HEK293 (cell line): Measurements from ENCODE around the gene MTMR1.

ENCODE experiments used
- CTCF ChIA-PET: fragments of 350-600 bp; formaldehyde crosslinking; extraction: SDS; loops from one replicate; lab custom pipeline; 2021; ENCODE audit warnings: antibody characterized with exemption; lab: Yijun Ruan, JAX
- POLR2A ChIA-PET: fragments of 300-600 bp; formaldehyde crosslinking; extraction: SDS; loops from one replicate; lab custom pipeline; 2020; ENCODE audit warnings: antibody characterized with exemption, inconsistent platforms; lab: Yijun Ruan, JAX
- H3K27ac ChIP-seq: fragments of 200-500 bp; sonication (Bioruptor generic); 2 replicates; pipeline ENCODE4 v1.5.1; 2014; ENCODE audit warnings: low read depth, low read length, control low read depth, inconsistent platforms; ENCODE audit errors: extremely low read depth
- H3K36me3 ChIP-seq, 2 experiments: fragments of 200-500 bp in 1 of 2; sonication (Bioruptor generic) in 1 of 2; 1 replicate in 1 of 2; 2 replicates in 1 of 2; pipeline ENCODE4 v1.5.1; 2014 to 2017; ENCODE audit warnings: inconsistent platforms in 2 of 2, low read length in 2 of 2; ENCODE audit not compliant: control insufficient read depth in 2 of 2, insufficient read depth in 1 of 2
- H3K4me1 ChIP-seq: fragments of 200-500 bp; sonication (Bioruptor generic); 2 replicates; pipeline ENCODE4 v1.5.1; 2014; ENCODE audit warnings: mild to moderate bottlenecking, low read length, inconsistent platforms; ENCODE audit not compliant: control insufficient read depth, insufficient read depth
- H3K4me3 ChIP-seq: 2 replicates; pipeline ENCODE4 v1.5.1; 2011; ENCODE audit warnings: low read depth, mild to moderate bottlenecking, control low read depth, low read length, moderate library complexity
- H3K9me3 ChIP-seq: fragments of 200-500 bp; sonication (Bioruptor generic); 2 replicates; pipeline ENCODE4 v1.5.1; 2014; ENCODE audit warnings: low read depth, low read length, inconsistent platforms; ENCODE audit not compliant: control insufficient read depth, insufficient read depth
- HOXC10 ChIP-seq: sonication (generic); formaldehyde crosslinking; IDR thresholded peaks from 2 replicates; pipeline ENCODE4 v1.8.1; 2023; ENCODE audit warnings: mild to moderate bottlenecking, missing genetic modification reagents
- HOXD13 ChIP-seq: sonication (generic); formaldehyde crosslinking; IDR thresholded peaks from 2 replicates; pipeline ENCODE4 v1.8.0; 2022; ENCODE audit warnings: missing genetic modification reagents, borderline replicate concordance
- OVOL3 ChIP-seq: fragments of 450-650 bp; formaldehyde crosslinking; IDR thresholded peaks from 2 replicates; pipeline ENCODE4 v1.5.1; 2016; ENCODE audit warnings: missing biosample characterization, missing genetic modification characterization
- RBAK ChIP-seq: fragments of 450-650 bp; formaldehyde crosslinking; IDR thresholded peaks from 2 replicates; pipeline ENCODE4 v1.5.1; 2016; ENCODE audit warnings: missing biosample characterization, missing genetic modification characterization
- SALL2 ChIP-seq: fragments of 450-650 bp; formaldehyde crosslinking; IDR thresholded peaks from 2 replicates; pipeline ENCODE4 v1.5.0; 2017; ENCODE audit warnings: missing biosample characterization, mild to moderate bottlenecking, missing genetic modification characterization, borderline replicate concordance
- SCRT2 ChIP-seq: fragments of 450-650 bp; formaldehyde crosslinking; IDR thresholded peaks from 2 replicates; pipeline ENCODE4 v1.5.1; 2016; ENCODE audit warnings: missing biosample characterization, missing genetic modification characterization
- SETDB1 ChIP-seq: IDR thresholded peaks from one replicate; pipeline ENCODE4 v1.6.1; 2017; ENCODE audit warnings: mild to moderate bottlenecking, low read length, moderate library complexity, mixed read lengths; ENCODE audit not compliant: insufficient read length
- TRIM28 ChIP-seq: IDR thresholded peaks from 2 replicates; pipeline ENCODE4 v1.6.1; 2011; ENCODE audit warnings: low read length, control low read depth, borderline replicate concordance
- ZFHX2 ChIP-seq: fragments of 450-650 bp; formaldehyde crosslinking; conservative IDR thresholded peaks from 2 replicates; pipeline ENCODE4 v1.5.1; 2016; ENCODE audit warnings: missing biosample characterization, missing genetic modification characterization
- ZNF214 ChIP-seq: fragments of 450-650 bp; formaldehyde crosslinking; IDR thresholded peaks from 2 replicates; pipeline ENCODE4 v1.5.1; 2017; ENCODE audit warnings: missing biosample characterization, mild to moderate bottlenecking, missing genetic modification characterization, borderline replicate concordance
- ZNF248 ChIP-seq: fragments of 450-650 bp; formaldehyde crosslinking; IDR thresholded peaks from 2 replicates; pipeline ENCODE4 v1.5.1; 2017; ENCODE audit warnings: missing biosample characterization, missing genetic modification characterization
- ZNF280D ChIP-seq: fragments of 450-650 bp; formaldehyde crosslinking; IDR thresholded peaks from 2 replicates; pipeline ENCODE4 v1.5.1; 2016; ENCODE audit warnings: missing biosample characterization, missing genetic modification characterization
- ZNF324 ChIP-seq: fragments of 450-650 bp; formaldehyde crosslinking; IDR thresholded peaks from 2 replicates; pipeline ENCODE4 v1.5.1; 2016; ENCODE audit warnings: missing biosample characterization, missing genetic modification characterization
- ZNF341 ChIP-seq: fragments of 450-650 bp; formaldehyde crosslinking; IDR thresholded peaks from 2 replicates; pipeline ENCODE4; 2016; ENCODE audit warnings: low read depth, missing biosample characterization, missing genetic modification characterization
- ZNF513 ChIP-seq: fragments of 450-650 bp; IDR thresholded peaks from 2 replicates; pipeline ENCODE4 v1.5.1; 2018; ENCODE audit warnings: missing biosample characterization, missing genetic modification characterization
- ZNF530 ChIP-seq: fragments of 450-650 bp; formaldehyde crosslinking; IDR thresholded peaks from 2 replicates; pipeline ENCODE4 v1.5.1; 2016; ENCODE audit warnings: low read depth, missing biosample characterization, missing genetic modification characterization
- ZNF561 ChIP-seq: fragments of 450-650 bp; IDR thresholded peaks from 2 replicates; pipeline ENCODE4 v1.5.1; 2018; ENCODE audit warnings: missing biosample characterization, missing genetic modification characterization, borderline replicate concordance
- ZNF654 ChIP-seq: fragments of 450-650 bp; formaldehyde crosslinking; IDR thresholded peaks from 2 replicates; pipeline ENCODE4 v1.5.1; 2016; ENCODE audit warnings: low read depth, missing biosample characterization, missing genetic modification characterization
- ZNF664 ChIP-seq: fragments of 450-650 bp; formaldehyde crosslinking; IDR thresholded peaks from 2 replicates; pipeline ENCODE4 v1.5.1; 2016; ENCODE audit warnings: missing biosample characterization, missing genetic modification characterization
- ZNF792 ChIP-seq: fragments of 450-650 bp; formaldehyde crosslinking; IDR thresholded peaks from 2 replicates; pipeline ENCODE4 v1.5.1; 2016; ENCODE audit warnings: missing biosample characterization, missing genetic modification characterization
- TF ChIP-seq, protein P1 (sequence below): IDR thresholded peaks from 2 replicates; pipeline ENCODE4 v1.6.1; 2011; ENCODE audit warnings: mild to moderate bottlenecking, low read depth, low read length, borderline replicate concordance
- TF ChIP-seq, protein P2 (sequence below): fragments of 450-650 bp; formaldehyde crosslinking; IDR thresholded peaks from 2 replicates; pipeline ENCODE4 v1.5.1; 2016; ENCODE audit warnings: missing biosample characterization, missing genetic modification characterization

The MTMR1 gene

GRCh38 chrX:150663073-150663472 is 30.1 kb upstream of the MTMR1 start:
- Histone ChIP-seq H3K27ac (no peak overlapping the region), H3K4me1 (no peaks in the 10 kb centered on the region), H3K9me3 (no peaks in the 10 kb centered on the region), H3K36me3 (no peaks in the 10 kb centered on the region), H3K4me3 (no peak overlapping the region)
- TF ChIP-seq ZNF664 (tag by site-specific recombination) (no peak), OVOL3 (tag by site-specific recombination) (no peak), HOXD13 (CRISPR knock-in tag) (no peak)
- CTCF ChIA-PET = interaction anchor here (0.8 to 1.2 kb wide), 3 partner anchors 22 to 63 kb away, joined by 3 to 4 read pairs (median 3); no protein-coding TSS in a partner anchor
- POLR2A ChIA-PET = no interaction called here

- CTCF ChIA-PET = no interaction called here
- no peak for TF ChIP-seq HOXC10 (CRISPR knock-in tag)
- no peak for TF ChIP-seq SALL2 (tag by site-specific recombination)
- no peak for TF ChIP-seq RBAK
- no peak for TF ChIP-seq SCRT2 (tag by site-specific recombination)
These were observed 28.9 kb upstream of the MTMR1 start for GRCh38 chrX:150664290-150664689.

GRCh38 chrX:150676221-150676620 is 17.0 kb upstream of the MTMR1 start:
- CTCF ChIA-PET = interaction anchor here (0.6 kb wide), 1 partner anchor 455 kb away, joined by 3 read pairs; no protein-coding TSS in a partner anchor
- POLR2A ChIA-PET = no interaction called here
- H3K4me3 ChIP-seq = no peak overlapping the region
- no peaks in the 10 kb centered on the region for H3K4me1 ChIP-seq
- no peak for TF ChIP-seq ZNF530 (tag by site-specific recombination)
- no peak for TF ChIP-seq ZFHX2
- no peak for TF ChIP-seq ZNF280D
- TF ChIP-seq, protein P1, sequence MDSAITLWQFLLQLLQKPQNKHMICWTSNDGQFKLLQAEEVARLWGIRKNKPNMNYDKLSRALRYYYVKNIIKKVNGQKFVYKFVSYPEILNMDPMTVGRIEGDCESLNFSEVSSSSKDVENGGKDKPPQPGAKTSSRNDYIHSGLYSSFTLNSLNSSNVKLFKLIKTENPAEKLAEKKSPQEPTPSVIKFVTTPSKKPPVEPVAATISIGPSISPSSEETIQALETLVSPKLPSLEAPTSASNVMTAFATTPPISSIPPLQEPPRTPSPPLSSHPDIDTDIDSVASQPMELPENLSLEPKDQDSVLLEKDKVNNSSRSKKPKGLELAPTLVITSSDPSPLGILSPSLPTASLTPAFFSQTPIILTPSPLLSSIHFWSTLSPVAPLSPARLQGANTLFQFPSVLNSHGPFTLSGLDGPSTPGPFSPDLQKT = no peak
- TF ChIP-seq ZNF513 (tag by site-specific recombination) = no peak
- no peak for TF ChIP-seq ZNF324 (tag by site-specific recombination)
- TF ChIP-seq ZNF792 (tag by site-specific recombination) = no peak
- TF ChIP-seq TRIM28 = no peak
- TF ChIP-seq ZNF654 (tag by site-specific recombination) = no peak
- no peak for TF ChIP-seq ZNF561 (tag by site-specific recombination)
- TF ChIP-seq, protein P2, sequence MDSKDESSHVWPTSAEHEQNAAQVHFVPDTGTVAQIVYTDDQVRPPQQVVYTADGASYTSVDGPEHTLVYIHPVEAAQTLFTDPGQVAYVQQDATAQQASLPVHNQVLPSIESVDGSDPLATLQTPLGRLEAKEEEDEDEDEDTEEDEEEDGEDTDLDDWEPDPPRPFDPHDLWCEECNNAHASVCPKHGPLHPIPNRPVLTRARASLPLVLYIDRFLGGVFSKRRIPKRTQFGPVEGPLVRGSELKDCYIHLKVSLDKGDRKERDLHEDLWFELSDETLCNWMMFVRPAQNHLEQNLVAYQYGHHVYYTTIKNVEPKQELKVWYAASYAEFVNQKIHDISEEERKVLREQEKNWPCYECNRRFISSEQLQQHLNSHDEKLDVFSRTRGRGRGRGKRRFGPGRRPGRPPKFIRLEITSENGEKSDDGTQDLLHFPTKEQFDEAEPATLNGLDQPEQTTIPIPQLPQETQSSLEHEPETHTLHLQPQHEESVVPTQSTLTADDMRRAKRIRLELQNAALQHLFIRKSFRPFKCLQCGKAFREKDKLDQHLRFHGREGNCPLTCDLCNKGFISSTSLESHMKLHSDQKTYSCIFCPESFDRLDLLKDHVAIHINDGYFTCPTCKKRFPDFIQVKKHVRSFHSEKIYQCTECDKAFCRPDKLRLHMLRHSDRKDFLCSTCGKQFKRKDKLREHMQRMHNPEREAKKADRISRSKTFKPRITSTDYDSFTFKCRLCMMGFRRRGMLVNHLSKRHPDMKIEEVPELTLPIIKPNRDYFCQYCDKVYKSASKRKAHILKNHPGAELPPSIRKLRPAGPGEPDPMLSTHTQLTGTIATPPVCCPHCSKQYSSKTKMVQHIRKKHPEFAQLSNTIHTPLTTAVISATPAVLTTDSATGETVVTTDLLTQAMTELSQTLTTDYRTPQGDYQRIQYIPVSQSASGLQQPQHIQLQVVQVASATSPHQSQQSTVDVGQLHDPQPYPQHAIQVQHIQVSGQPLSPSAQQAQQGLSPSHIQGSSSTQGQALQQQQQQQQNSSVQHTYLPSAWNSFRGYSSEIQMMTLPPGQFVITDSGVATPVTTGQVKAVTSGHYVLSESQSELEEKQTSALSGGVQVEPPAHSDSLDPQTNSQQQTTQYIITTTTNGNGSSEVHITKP (tag by site-specific recombination) = no peak
- TF ChIP-seq ZNF341 (tag by site-specific recombination) = no peak
- no peak for TF ChIP-seq SETDB1
- TF ChIP-seq ZNF214 (tag by site-specific recombination) = no peak
- no peak for TF ChIP-seq ZNF248 (tag by site-specific recombination)
- peaks cover 2% of the 10 kb centered on the region for H3K9me3 ChIP-seq
- H3K36me3 ChIP-seq = no peaks in the 10 kb centered on the region
- no peak overlapping the region for H3K27ac ChIP-seq

More at GRCh38 chrX:150664290-150664689, 28.9 kb upstream of the MTMR1 start:
- Histone ChIP-seq H3K27ac (no peak overlapping the region), H3K9me3 (no peaks in the 10 kb centered on the region), H3K4me3 (no peak overlapping the region), H3K36me3 (no peaks in the 10 kb centered on the region), H3K4me1 (no peaks in the 10 kb centered on the region)
- POLR2A ChIA-PET = no interaction called here
